Measurements from ENCODE around the gene GGCX.

DNA sequence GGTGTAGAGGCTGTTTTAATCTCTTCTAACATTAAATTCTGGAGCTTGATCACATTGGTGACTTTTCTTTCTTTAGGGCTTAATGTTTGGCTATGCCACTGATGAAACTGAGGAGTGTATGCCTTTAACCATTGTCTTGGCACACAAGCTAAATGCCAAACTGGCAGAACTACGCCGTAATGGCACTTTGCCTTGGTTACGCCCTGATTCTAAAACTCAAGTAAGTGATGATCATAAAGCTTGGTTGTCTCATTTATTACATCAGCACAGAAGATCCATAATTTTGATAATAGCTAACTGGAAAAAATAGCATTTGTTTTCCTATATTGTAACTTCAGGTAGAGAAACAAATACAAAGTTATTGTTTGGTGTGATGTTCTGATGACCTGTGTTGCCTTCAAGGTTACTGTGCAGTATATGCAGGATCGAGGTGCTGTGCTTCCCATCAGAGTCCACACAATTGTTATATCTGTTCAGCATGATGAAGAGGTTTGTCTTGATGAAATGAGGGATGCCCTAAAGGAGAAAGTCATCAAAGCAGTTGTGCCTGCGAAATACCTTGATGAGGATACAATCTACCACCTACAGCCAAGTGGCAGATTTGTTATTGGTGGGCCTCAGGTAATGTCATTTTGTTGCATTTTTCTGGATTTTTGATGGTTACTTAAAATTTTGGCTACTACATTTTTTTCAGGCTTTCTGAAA is 19.4 kb downstream of the GGCX start:
- TF ChIP-seq, protein P1, sequence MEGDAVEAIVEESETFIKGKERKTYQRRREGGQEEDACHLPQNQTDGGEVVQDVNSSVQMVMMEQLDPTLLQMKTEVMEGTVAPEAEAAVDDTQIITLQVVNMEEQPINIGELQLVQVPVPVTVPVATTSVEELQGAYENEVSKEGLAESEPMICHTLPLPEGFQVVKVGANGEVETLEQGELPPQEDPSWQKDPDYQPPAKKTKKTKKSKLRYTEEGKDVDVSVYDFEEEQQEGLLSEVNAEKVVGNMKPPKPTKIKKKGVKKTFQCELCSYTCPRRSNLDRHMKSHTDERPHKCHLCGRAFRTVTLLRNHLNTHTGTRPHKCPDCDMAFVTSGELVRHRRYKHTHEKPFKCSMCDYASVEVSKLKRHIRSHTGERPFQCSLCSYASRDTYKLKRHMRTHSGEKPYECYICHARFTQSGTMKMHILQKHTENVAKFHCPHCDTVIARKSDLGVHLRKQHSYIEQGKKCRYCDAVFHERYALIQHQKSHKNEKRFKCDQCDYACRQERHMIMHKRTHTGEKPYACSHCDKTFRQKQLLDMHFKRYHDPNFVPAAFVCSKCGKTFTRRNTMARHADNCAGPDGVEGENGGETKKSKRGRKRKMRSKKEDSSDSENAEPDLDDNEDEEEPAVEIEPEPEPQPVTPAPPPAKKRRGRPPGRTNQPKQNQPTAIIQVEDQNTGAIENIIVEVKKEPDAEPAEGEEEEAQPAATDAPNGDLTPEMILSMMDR (IDR thresholded peaks at IDR 0.05; ENCODE audit: borderline replicate concordance, extremely low read depth, low read length, poor library complexity, severe bottlenecking): no peak
- TF ChIP-seq EZH2 (IDR thresholded peaks at IDR 0.05; ENCODE audit: borderline replicate concordance, low read depth, low read length, severe bottlenecking): no peak
